ENCODE data around the gene NEDD9. TPM values are rescaled to one million over a fixed set of nuclear protein-coding genes. Genes with fewer than 3 reads are reported as not detected.

The NEDD9 gene
- total RNA-seq, 1 experiment from 2014 or later = 0.28 TPM

- no peaks in the 10 kb centered on the region for H3K36me3 ChIP-seq (ENCODE audit: control insufficient read depth, insufficient read depth, low read length)
- ATAC-seq (no peak), DNase-seq (ENCODE audit: low read depth, low spot score) (no peak)
- BruUV-seq (replicated peaks) = no TSS peak
- intact Hi-C loops (cut with micrococcal nuclease; ENCODE audit: unreplicated experiment) (no loop called here), in situ Hi-C loops (cut with HindIII; ENCODE audit: low pct_unique_long_range_greater_than_20kb, low sequenced_read_pairs) (no loop called here)
- H3K27ac ChIP-seq (ENCODE audit: low read length) = no peak overlapping the region
- ChIA-PET POLR2A (no interaction called here), CTCF (interaction anchor here (0.5 kb wide), 1 partner anchor 276 kb away, joined by 3 read pairs; no protein-coding TSS in a partner anchor)
- no peaks in the 10 kb centered on the region for H3K9me3 ChIP-seq (ENCODE audit: control insufficient read depth, insufficient read depth, low read depth, low read length)
- H3K4me3 ChIP-seq (ENCODE audit: low read depth in 2 of 2, low read length in 2 of 2) = no peak overlapping the region
- TF ChIP-seq REST (IDR thresholded peaks at IDR 0.05; ENCODE audit: insufficient read depth in 1 of 2, low read depth in 2 of 2, low read length in 1 of 2) (no peak), POLR2AphosphoS5 (IDR thresholded peaks at IDR 0.05; ENCODE audit: low read depth, low read length) (no peak), SIN3A (IDR thresholded peaks at IDR 0.05; ENCODE audit: borderline replicate concordance, insufficient read depth, low read depth, low read length) (no peak), CTCF (IDR thresholded peaks at IDR 0.05) (no peak), TCF7L2 (IDR thresholded peaks at IDR 0.05; ENCODE audit: low read depth, low read length) (no peak)
- H3K4me1 ChIP-seq (ENCODE audit: control insufficient read depth, insufficient read depth, low read length) = no peaks in the 10 kb centered on the region
- no peaks in the 10 kb centered on the region for H3K27me3 ChIP-seq (ENCODE audit: control insufficient read depth, insufficient read depth, low read length)
Observed at GRCh38 chr6:11164717-11165646, 67.5 kb downstream of the NEDD9 start.

GRCh38 chr6:11163932-11164331, 68.5 kb downstream of the NEDD9 start:
- no peak for TF ChIP-seq SIN3A (IDR thresholded peaks at IDR 0.05; ENCODE audit: borderline replicate concordance, insufficient read depth, low read depth, low read length)
- no peak for TF ChIP-seq TCF7L2 (IDR thresholded peaks at IDR 0.05; ENCODE audit: low read depth, low read length)
- no peak for TF ChIP-seq POLR2AphosphoS5 (IDR thresholded peaks at IDR 0.05; ENCODE audit: low read depth, low read length)
- no peak for TF ChIP-seq CTCF (IDR thresholded peaks at IDR 0.05)
- no peak for TF ChIP-seq REST (IDR thresholded peaks at IDR 0.05; ENCODE audit: insufficient read depth in 1 of 2, low read depth in 2 of 2, low read length in 1 of 2)
- Histone ChIP-seq H3K36me3 (ENCODE audit: control insufficient read depth, insufficient read depth, low read length) (no peaks in the 10 kb centered on the region), H3K4me3 (ENCODE audit: low read depth in 2 of 2, low read length in 2 of 2) (no peak overlapping the region), H3K27ac (ENCODE audit: low read length) (no peak overlapping the region), H3K9me3 (ENCODE audit: control insufficient read depth, insufficient read depth, low read depth, low read length) (no peaks in the 10 kb centered on the region), H3K27me3 (ENCODE audit: control insufficient read depth, insufficient read depth, low read length) (no peaks in the 10 kb centered on the region), H3K4me1 (ENCODE audit: control insufficient read depth, insufficient read depth, low read length) (no peaks in the 10 kb centered on the region)
- no TSS peak for BruUV-seq (replicated peaks)
- DNase-seq (ENCODE audit: low read depth, low spot score) = no peak
- in situ Hi-C loops (cut with HindIII; ENCODE audit: low pct_unique_long_range_greater_than_20kb, low sequenced_read_pairs) (no loop called here), intact Hi-C loops (cut with micrococcal nuclease; ENCODE audit: unreplicated experiment) (no loop called here)
- ChIA-PET POLR2A (no interaction called here), CTCF (no interaction called here)
- no peak for ATAC-seq
